Osteocyte (in vitro differentiated cells): ENCODE measurements around the gene MYRIP. TPM values are rescaled to one million over a fixed set of nuclear protein-coding genes. Genes with fewer than 3 reads are reported as not detected.
A peak's percentile ranks its signal among the peaks of the same experiment; 100 is the strongest.
"Not testable (repeated sequence)": the region's sequence is repeated elsewhere in the genome, so short reads cannot be mapped to it uniquely, and the experiment has no call there.

Experiments used
- DNase-seq: peaks from one replicate; pipeline ENCODE4 v3.0.0; 2021; ENCODE audit warnings: mixed read lengths; ENCODE audit not compliant: unreplicated experiment; ENCODE audit errors: extremely low spot score
- H3K27ac Mint-ChIP-seq: one replicate; pipeline ENCODE4 v1.8.0; 2021; ENCODE audit warnings: mild to moderate bottlenecking, mixed read lengths; ENCODE audit not compliant: unreplicated experiment
- H3K27me3 Mint-ChIP-seq: one replicate; pipeline ENCODE4 v1.8.0; 2021; ENCODE audit warnings: mixed read lengths; ENCODE audit not compliant: unreplicated experiment
- H3K36me3 Mint-ChIP-seq: one replicate; pipeline ENCODE4 v1.8.0; 2021; ENCODE audit warnings: mixed read lengths; ENCODE audit not compliant: unreplicated experiment
- H3K4me1 Mint-ChIP-seq: one replicate; pipeline ENCODE4 v1.8.0; 2021; ENCODE audit warnings: mixed read lengths; ENCODE audit not compliant: unreplicated experiment
- H3K4me3 Mint-ChIP-seq: one replicate; pipeline ENCODE4 v1.8.0; 2021; ENCODE audit warnings: mild to moderate bottlenecking, moderate library complexity, mixed read lengths; ENCODE audit not compliant: unreplicated experiment
- H3K9me3 Mint-ChIP-seq: one replicate; pipeline ENCODE4 v1.8.0; 2021; ENCODE audit warnings: mixed read lengths; ENCODE audit not compliant: unreplicated experiment
- CTCF ChIP-seq: fragments of 200-600 bp; sonication (generic); IDR thresholded peaks from 2 replicates; pipeline ENCODE4 v1.5.0; 2021; ENCODE audit warnings: antibody characterized with exemption, mild to moderate bottlenecking, moderate library complexity
- total RNA-seq: library from RNA; stranded (reverse); gene quantifications from 2 replicates; pipeline ENCODE4 v1.2.1, GENCODE V29; 2021

MYRIP gene
- total RNA-seq, 1 donor from 2014 or later = 0.62 TPM

- no peaks in the 10 kb centered on the region for H3K27me3 Mint-ChIP-seq
These were observed 261.4 kb downstream of the MYRIP start for GRCh38 chr3:40070816-40071215.

GRCh38 chr3:40071683-40072238 is 262.4 kb downstream of the MYRIP start:
- no peaks in the 10 kb centered on the region for H3K36me3 Mint-ChIP-seq
- no peak for TF ChIP-seq CTCF
- no peak for DNase-seq
- H3K9me3 Mint-ChIP-seq = no peaks in the 10 kb centered on the region
- H3K4me3 Mint-ChIP-seq = no peak overlapping the region
- no peaks in the 10 kb centered on the region for H3K27me3 Mint-ChIP-seq
- no peak overlapping the region for H3K27ac Mint-ChIP-seq
- H3K4me1 Mint-ChIP-seq = peaks cover 6% of the 10 kb centered on the region

More at GRCh38 chr3:40070816-40071215, 261.4 kb downstream of the MYRIP start:
- H3K4me3 Mint-ChIP-seq = no peak overlapping the region
- DNase-seq = no peak
- no peaks in the 10 kb centered on the region for H3K36me3 Mint-ChIP-seq
- H3K9me3 Mint-ChIP-seq = no peaks in the 10 kb centered on the region
- peaks cover 3% of the 10 kb centered on the region for H3K4me1 Mint-ChIP-seq
- no peak overlapping the region for H3K27ac Mint-ChIP-seq
- TF ChIP-seq CTCF = no peak

- H3K27me3 Mint-ChIP-seq = no peaks in the 10 kb centered on the region
- no peaks in the 10 kb centered on the region for H3K9me3 Mint-ChIP-seq
- no peaks in the 10 kb centered on the region for H3K36me3 Mint-ChIP-seq
These were observed 264.1 kb downstream of the MYRIP start for GRCh38 chr3:40073310-40074007.

GRCh38 chr3:40077139-40077538 is 267.7 kb downstream of the MYRIP start:
- peaks cover 27% of the 10 kb centered on the region for H3K4me1 Mint-ChIP-seq
- not testable (repeated sequence) for H3K4me3 Mint-ChIP-seq, H3K9me3 Mint-ChIP-seq, H3K27ac Mint-ChIP-seq, DNase-seq, H3K36me3 Mint-ChIP-seq, H3K27me3 Mint-ChIP-seq

More at GRCh38 chr3:40073310-40074007, 264.1 kb downstream of the MYRIP start:
- Mint-ChIP-seq H3K4me3 (no peak overlapping the region), H3K4me1 (peaks cover 7% of the 10 kb centered on the region), H3K27ac (no peak overlapping the region)
- no peak for TF ChIP-seq CTCF
- DNase-seq = no peak

- H3K4me3 Mint-ChIP-seq, H3K9me3 Mint-ChIP-seq, H3K36me3 Mint-ChIP-seq, H3K27ac Mint-ChIP-seq, H3K27me3 Mint-ChIP-seq, DNase-seq: not testable (repeated sequence)
- H3K4me1 Mint-ChIP-seq = peaks cover 27% of the 10 kb centered on the region
These were observed 268.6 kb downstream of the MYRIP start for GRCh38 chr3:40077828-40078492.

- peaks cover 27% of the 10 kb centered on the region for H3K4me1 Mint-ChIP-seq
- no peak for TF ChIP-seq CTCF
- no peak overlapping the region for H3K4me3 Mint-ChIP-seq
- H3K27me3 Mint-ChIP-seq = no peaks in the 10 kb centered on the region
- H3K27ac Mint-ChIP-seq = peak overlapping the region; percentile 84
- no peaks in the 10 kb centered on the region for H3K36me3 Mint-ChIP-seq
- peaks cover 12% of the 10 kb centered on the region for H3K9me3 Mint-ChIP-seq
- no peak for DNase-seq
These were observed 269.2 kb downstream of the MYRIP start for GRCh38 chr3:40078590-40078989.
